ENCODE results near the gene DDX51.

The DDX51 gene

DNA sequence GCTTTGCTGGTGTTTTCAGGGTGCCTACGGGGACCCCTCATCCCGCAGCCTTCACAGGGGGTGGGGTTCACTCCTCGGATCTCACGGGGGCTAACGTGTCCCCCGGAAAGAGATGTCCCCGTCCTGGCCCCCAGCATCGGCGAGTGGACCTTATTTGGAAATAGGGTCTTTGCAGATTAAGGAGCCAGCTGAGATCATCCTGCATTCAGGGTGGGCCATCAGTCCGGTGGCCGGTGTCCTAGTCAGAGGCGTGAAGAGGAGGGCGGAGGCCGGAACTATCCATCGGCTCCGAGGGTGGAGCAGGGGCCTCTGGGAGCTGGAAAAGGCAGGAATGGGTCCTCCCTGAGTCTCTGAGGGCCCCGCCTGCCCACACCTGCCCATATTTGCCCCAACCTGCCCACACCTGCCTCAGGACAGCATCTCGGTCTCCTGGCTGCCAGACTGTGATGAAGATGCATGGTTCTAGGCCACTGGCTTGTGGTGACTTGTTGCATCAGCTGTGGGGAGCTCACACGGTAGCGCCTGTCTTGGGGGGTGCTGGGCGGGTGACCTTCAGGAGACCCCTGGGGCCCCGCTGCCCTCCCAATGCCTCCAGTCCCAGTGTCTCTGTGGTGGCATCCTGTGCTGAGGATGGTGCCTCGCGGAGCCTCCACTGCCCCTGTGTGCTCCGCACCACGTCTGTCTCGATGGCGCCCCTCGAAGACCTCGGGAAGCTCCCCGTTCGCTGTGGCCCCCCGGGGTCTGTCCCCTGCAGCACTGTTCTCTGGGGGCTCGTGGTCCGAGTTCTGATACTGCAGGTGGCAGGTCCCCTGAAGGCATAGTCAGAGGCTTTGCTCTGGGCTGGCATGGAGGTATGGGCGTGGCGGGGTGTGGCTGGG is 14.8 kb upstream of the DDX51 start:
- TF ChIP-seq POLR2AphosphoS5 (IDR thresholded peaks at IDR 0.05; ENCODE audit: low read depth, low read length): no peak
- TF ChIP-seq FOXP2 (optimal IDR thresholded peaks at IDR 0.05; ENCODE audit: borderline replicate concordance, extremely low read depth, extremely low read length, insufficient read depth): no peak
- TF ChIP-seq TAF1 (IDR thresholded peaks at IDR 0.05; ENCODE audit: borderline replicate concordance, insufficient read depth, low read length): no peak
- no peak for TF ChIP-seq SIN3A (IDR thresholded peaks at IDR 0.05; ENCODE audit: borderline replicate concordance, insufficient read depth, low read length)
- TF ChIP-seq, protein P1, sequence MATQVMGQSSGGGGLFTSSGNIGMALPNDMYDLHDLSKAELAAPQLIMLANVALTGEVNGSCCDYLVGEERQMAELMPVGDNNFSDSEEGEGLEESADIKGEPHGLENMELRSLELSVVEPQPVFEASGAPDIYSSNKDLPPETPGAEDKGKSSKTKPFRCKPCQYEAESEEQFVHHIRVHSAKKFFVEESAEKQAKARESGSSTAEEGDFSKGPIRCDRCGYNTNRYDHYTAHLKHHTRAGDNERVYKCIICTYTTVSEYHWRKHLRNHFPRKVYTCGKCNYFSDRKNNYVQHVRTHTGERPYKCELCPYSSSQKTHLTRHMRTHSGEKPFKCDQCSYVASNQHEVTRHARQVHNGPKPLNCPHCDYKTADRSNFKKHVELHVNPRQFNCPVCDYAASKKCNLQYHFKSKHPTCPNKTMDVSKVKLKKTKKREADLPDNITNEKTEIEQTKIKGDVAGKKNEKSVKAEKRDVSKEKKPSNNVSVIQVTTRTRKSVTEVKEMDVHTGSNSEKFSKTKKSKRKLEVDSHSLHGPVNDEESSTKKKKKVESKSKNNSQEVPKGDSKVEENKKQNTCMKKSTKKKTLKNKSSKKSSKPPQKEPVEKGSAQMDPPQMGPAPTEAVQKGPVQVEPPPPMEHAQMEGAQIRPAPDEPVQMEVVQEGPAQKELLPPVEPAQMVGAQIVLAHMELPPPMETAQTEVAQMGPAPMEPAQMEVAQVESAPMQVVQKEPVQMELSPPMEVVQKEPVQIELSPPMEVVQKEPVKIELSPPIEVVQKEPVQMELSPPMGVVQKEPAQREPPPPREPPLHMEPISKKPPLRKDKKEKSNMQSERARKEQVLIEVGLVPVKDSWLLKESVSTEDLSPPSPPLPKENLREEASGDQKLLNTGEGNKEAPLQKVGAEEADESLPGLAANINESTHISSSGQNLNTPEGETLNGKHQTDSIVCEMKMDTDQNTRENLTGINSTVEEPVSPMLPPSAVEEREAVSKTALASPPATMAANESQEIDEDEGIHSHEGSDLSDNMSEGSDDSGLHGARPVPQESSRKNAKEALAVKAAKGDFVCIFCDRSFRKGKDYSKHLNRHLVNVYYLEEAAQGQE (IDR thresholded peaks at IDR 0.05; ENCODE audit: insufficient read depth in 1 of 2, low read depth in 2 of 2, low read length in 2 of 2): no peak

DNA sequence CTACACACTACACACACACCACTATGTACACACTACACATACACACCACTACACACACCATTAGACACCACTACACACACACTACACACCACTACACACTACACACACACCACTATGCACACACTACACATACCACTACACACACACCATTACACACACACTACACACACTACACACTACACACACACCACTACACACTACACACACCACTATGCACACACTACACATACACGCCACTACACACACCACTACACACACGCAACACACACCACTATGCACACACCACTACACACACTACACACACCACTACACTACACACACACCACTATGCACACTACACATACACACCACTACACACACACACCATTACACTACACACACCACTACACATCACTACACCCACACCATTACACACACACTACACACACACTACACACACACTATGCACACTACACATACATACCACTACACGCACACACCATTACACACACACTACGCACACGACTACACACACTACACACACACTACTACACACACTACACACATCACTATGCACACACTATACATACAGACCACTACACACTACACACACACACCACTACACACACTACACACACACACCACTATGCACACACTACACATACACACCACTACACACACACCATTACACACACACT is 13.8 kb upstream of the DDX51 start:
- no peak for TF ChIP-seq FOXP2 (optimal IDR thresholded peaks at IDR 0.05; ENCODE audit: borderline replicate concordance, extremely low read depth, extremely low read length, insufficient read depth)
- TF ChIP-seq SIN3A (IDR thresholded peaks at IDR 0.05; ENCODE audit: borderline replicate concordance, insufficient read depth, low read length): no peak
- no peak for TF ChIP-seq POLR2AphosphoS5 (IDR thresholded peaks at IDR 0.05; ENCODE audit: low read depth, low read length)
- TF ChIP-seq, protein P1 (IDR thresholded peaks at IDR 0.05; ENCODE audit: insufficient read depth in 1 of 2, low read depth in 2 of 2, low read length in 2 of 2): no peak
- no peak for TF ChIP-seq TAF1 (IDR thresholded peaks at IDR 0.05; ENCODE audit: borderline replicate concordance, insufficient read depth, low read length)

DNA sequence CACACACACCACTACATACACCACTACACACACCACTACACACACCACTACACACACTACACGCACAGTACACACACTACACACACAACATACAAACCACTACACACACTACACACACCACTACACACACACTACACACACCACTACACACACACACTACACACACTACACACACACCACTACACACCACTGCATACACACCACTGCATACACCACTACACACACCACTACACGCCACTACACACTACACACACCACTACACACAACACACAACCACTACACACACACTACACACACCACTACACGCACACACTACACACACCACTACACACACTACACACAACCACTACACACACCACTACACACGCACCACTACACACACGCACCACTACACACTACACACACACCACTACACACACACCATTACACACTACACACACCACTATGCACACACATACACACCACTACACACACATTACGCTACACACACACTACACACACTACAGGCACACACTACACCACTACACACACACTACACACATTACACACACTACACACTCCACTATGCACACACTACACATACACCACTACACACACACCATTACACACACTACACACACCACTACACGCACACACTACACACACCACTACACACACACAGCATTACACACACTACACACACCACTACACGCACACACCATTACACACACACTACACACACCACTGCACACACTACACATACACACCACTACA is 12.6 kb upstream of the DDX51 start:
- TF ChIP-seq FOXP2 (optimal IDR thresholded peaks at IDR 0.05; ENCODE audit: borderline replicate concordance, extremely low read depth, extremely low read length, insufficient read depth) (no peak), POLR2AphosphoS5 (IDR thresholded peaks at IDR 0.05; ENCODE audit: low read depth, low read length) (no peak), TAF1 (IDR thresholded peaks at IDR 0.05; ENCODE audit: borderline replicate concordance, insufficient read depth, low read length) (no peak), SIN3A (IDR thresholded peaks at IDR 0.05; ENCODE audit: borderline replicate concordance, insufficient read depth, low read length) (no peak)
- TF ChIP-seq, protein P1 (IDR thresholded peaks at IDR 0.05; ENCODE audit: insufficient read depth in 1 of 2, low read depth in 2 of 2, low read length in 2 of 2): no peak

DNA sequence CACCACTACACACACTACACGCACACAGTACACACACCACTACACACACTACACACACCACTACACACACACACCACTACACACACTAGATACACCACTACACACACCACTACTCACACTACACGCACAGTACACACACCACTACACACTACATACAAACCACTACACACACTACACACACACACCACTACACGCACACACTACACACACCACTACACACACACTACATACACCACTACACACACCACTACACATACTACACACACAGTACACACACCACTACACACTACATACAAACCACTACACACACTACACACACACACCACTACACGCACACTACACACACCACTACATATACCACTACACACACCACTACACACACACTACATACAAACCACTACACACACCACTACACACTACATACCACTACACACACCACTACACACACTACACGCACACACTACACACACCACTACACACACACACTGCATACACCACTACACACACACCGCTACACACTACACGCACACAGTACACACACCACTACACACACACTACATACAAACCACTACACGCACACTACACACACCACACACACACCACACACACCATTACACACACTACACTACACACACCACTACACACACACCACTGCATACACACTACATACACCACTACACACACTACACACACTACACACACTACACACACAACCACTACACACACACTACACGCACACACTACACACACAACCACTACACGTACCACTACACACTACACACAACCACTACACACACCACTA is 11.9 kb upstream of the DDX51 start:
- TF ChIP-seq, protein P1 (IDR thresholded peaks at IDR 0.05; ENCODE audit: insufficient read depth in 1 of 2, low read depth in 2 of 2, low read length in 2 of 2): no peak
- TF ChIP-seq TAF1 (IDR thresholded peaks at IDR 0.05; ENCODE audit: borderline replicate concordance, insufficient read depth, low read length): no peak
- no peak for TF ChIP-seq FOXP2 (optimal IDR thresholded peaks at IDR 0.05; ENCODE audit: borderline replicate concordance, extremely low read depth, extremely low read length, insufficient read depth)
- TF ChIP-seq SIN3A (IDR thresholded peaks at IDR 0.05; ENCODE audit: borderline replicate concordance, insufficient read depth, low read length): no peak
- no peak for TF ChIP-seq POLR2AphosphoS5 (IDR thresholded peaks at IDR 0.05; ENCODE audit: low read depth, low read length)

All from PFSK-1 (cell line).